ENCODE data around the gene SLC22A23.

SLC22A23 gene

GRCh38 chr6:3350252-3350796 is 106.5 kb downstream of the SLC22A23 start:
- no peak for DNase-seq

- DNase-seq, result peak; percentile 64
Measured at GRCh38 chr6:3349388-3350251, 107.2 kb downstream of the SLC22A23 start.

- peak; percentile 54 for DNase-seq
Measured at GRCh38 chr6:3348821-3349220, 108.0 kb downstream of the SLC22A23 start.

- DNase-seq, result no peak
Measured at GRCh38 chr6:3347826-3348225, 109.0 kb downstream of the SLC22A23 start.

GRCh38 chr6:3347247-3347646 is 109.6 kb downstream of the SLC22A23 start:
- no peak for DNase-seq

- DNase-seq, result no peak
Measured at GRCh38 chr6:3346476-3346875, 110.4 kb downstream of the SLC22A23 start.

- no peak for DNase-seq
Measured at GRCh38 chr6:3345836-3346235, 111.0 kb downstream of the SLC22A23 start.

- DNase-seq, result no peak
Measured at GRCh38 chr6:3343089-3343883, 113.6 kb downstream of the SLC22A23 start.

GRCh38 chr6:3341467-3341866 is 115.4 kb downstream of the SLC22A23 start:
- no peak for DNase-seq

- no peak for DNase-seq
Measured at GRCh38 chr6:3340894-3341293, 116.0 kb downstream of the SLC22A23 start.

- DNase-seq, result no peak
Measured at GRCh38 chr6:3340358-3340802, 116.5 kb downstream of the SLC22A23 start.

- no peak for DNase-seq
Measured at GRCh38 chr6:3339811-3340210, 117.0 kb downstream of the SLC22A23 start.

- peak; percentile 32 for DNase-seq
Measured at GRCh38 chr6:3337521-3338350, 119.1 kb downstream of the SLC22A23 start.

- peak; percentile 64 for DNase-seq
Measured at GRCh38 chr6:3336859-3337515, 119.9 kb downstream of the SLC22A23 start.

GRCh38 chr6:3336066-3336786 is 120.6 kb downstream of the SLC22A23 start:
- peak; percentile 16 for DNase-seq

GRCh38 chr6:3335169-3335568 is 121.7 kb downstream of the SLC22A23 start:
- no peak for DNase-seq

- peak; percentile 88 for DNase-seq
Measured at GRCh38 chr6:3334555-3334954, 122.3 kb downstream of the SLC22A23 start.

GRCh38 chr6:3333263-3333662 is 123.6 kb downstream of the SLC22A23 start:
- no peak for DNase-seq

- DNase-seq, result no peak
Measured at GRCh38 chr6:3331971-3332370, 124.9 kb downstream of the SLC22A23 start.

GRCh38 chr6:3331494-3331893 is 125.4 kb downstream of the SLC22A23 start:
- DNase-seq, result no peak

GRCh38 chr6:3330199-3330598 is 126.7 kb downstream of the SLC22A23 start:
- DNase-seq, result no peak
